ENCODE results near the gene SLC19A2. TPM values are rescaled to one million over a fixed set of nuclear protein-coding genes. Genes with fewer than 3 reads are reported as not detected.

Gene SLC19A2
- total RNA-seq, 1 experiment from 2014 or later: 13.2 TPM

DNA sequence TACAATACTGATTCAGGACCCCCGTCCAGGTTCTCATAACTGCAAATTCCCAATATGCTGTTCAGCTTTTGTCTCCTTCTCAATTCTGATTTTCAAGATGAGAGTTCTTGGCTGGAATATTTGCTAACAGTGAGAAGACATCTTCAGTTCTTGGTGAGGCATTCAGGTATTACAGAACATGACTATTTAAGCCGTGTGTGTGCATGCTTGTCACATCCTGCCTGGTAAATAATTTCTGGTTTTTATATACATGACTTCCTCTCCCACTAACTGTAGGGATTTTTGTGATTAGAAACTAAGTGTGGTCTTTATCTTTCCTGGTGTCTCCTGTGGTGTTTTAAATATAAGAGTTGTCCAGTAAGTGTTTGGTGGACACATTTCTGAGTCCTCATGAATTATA, 10.2 kb upstream of the SLC19A2 start:
- no peaks in the 10 kb centered on the region for H3K27me3 ChIP-seq (replicated peaks)
- H3K4me1 ChIP-seq (replicated peaks): no peaks in the 10 kb centered on the region
- H3K36me3 ChIP-seq: no peaks in the 10 kb centered on the region
- H3K9me3 ChIP-seq (replicated peaks): no peaks in the 10 kb centered on the region; the same call in 1 of the 2 replicates
- H3K4me3 ChIP-seq: no peak overlapping the region
- no peak for DNase-seq (ENCODE audit: low read depth in 1 of 2, low spot score in 2 of 2)
- no peak overlapping the region for H3K27ac ChIP-seq

DNA sequence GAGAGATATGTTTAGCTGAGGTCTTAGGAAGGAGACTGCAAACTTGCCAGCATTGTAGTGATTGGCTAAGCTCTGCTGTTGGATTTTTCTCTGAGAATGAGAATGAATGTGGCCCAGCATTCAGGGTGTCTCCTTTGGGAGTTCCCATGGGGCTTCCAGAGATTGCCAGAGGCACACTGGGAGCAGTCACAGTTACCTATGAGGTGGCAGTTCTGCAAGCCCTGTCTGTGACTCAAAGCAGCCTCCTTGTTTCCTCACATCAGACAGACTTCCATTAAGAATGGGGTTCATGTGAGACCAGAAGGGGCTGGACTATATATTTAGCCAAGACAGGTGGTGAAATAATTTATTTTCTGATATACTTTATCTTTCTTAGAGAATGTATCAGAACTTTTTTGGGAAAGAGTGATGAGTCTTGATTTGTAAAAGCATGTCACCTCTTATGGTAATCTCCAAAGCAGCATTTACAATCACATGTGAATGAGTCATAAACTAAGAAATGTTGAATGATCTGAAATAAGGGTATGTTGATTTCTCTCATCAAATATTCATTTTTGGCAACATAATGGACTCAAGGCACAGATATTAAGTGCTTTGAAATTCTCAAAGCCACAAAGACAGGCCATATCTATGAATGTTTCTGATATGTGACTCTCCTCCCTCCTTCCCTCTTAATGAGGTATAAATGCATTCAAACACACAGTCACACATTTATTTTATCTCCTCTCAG, 9.5 kb upstream of the SLC19A2 start:
- Histone ChIP-seq H3K4me1 (replicated peaks) (no peaks in the 10 kb centered on the region), H3K4me3 (no peak overlapping the region), H3K36me3 (no peaks in the 10 kb centered on the region), H3K27ac (no peak overlapping the region), H3K27me3 (replicated peaks) (no peaks in the 10 kb centered on the region), H3K9me3 (replicated peaks) (no peaks in the 10 kb centered on the region; the same call in 1 of the 2 replicates)
- DNase-seq (ENCODE audit: low read depth in 1 of 2, low spot score in 2 of 2): no peak

DNA sequence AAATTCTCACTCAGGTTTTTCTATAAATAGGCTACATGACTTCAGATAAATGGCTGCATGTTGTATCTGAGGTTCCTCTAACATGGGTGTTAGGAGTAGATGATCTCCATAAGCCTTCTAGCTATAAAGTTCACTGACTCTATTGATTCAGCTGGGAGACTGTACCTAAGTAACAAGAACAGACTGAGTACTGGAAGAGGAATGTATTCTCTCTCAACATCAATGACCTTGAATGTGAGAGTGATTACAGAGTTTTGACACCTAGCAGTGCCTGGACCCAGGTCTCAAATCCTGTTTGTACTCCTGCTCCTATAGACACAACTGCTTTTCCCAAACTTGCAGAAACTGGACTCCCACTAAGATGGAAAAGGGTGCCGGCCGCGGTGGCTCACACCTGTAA, 8.6 kb upstream of the SLC19A2 start:
- no peak for DNase-seq (ENCODE audit: low read depth in 1 of 2, low spot score in 2 of 2)
- H3K27me3 ChIP-seq (replicated peaks): no peaks in the 10 kb centered on the region

DNA sequence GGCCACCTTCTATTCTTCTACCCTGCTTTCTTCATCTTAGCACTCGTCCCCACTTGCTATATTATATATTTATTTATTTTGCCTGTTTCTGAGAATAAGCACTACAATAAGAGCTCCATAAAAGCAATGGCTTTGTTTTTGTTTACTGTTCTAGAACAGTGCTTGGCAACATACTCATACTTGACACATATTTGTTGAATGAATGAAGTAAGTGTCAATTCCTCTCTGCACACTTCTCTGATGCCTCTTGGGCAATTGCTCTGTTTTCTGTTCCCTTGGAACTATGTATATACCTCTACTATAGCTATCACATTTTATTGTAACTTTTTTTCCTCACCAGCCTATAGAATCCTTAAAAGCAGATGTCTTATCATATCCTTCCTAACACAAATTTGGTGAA, 7.5 kb upstream of the SLC19A2 start:
- H3K27ac ChIP-seq: no peak overlapping the region
- DNase-seq (ENCODE audit: low read depth in 1 of 2, low spot score in 2 of 2): no peak
- no peaks in the 10 kb centered on the region for H3K27me3 ChIP-seq (replicated peaks)
- H3K4me3 ChIP-seq: no peak overlapping the region
- H3K4me1 ChIP-seq (replicated peaks): no peaks in the 10 kb centered on the region; the same call in 1 of the 2 replicates
- no peaks in the 10 kb centered on the region for H3K9me3 ChIP-seq (replicated peaks)
- H3K36me3 ChIP-seq: no peaks in the 10 kb centered on the region

More for the DNA sequence above, 8.6 kb upstream of the SLC19A2 start:
- Histone ChIP-seq H3K27ac (no peak overlapping the region), H3K36me3 (no peaks in the 10 kb centered on the region), H3K9me3 (replicated peaks) (no peaks in the 10 kb centered on the region; the same call in 1 of the 2 replicates), H3K4me3 (no peak overlapping the region), H3K4me1 (replicated peaks) (no peaks in the 10 kb centered on the region)

DNA sequence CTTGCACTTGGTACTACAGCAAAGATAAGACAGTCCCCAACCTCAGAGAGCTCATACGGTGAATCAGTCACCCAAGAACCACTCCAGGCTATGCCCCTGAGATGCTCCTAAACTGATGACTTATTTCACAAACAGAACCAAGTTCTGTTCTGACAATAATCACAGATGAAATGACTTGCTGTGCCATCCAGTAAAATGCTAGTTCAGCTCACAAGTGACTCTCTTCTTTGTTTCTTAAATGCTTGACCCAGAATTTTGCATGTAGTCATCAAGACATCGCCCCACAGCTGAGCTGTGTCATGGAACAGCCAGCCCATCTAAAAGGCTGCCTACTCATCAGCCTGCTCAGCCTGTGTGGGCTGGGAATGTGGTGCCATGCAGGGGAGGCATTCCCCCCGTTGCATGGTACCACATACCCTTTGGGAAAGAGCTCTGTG, 6.1 kb upstream of the SLC19A2 start:
- Histone ChIP-seq H3K4me1 (replicated peaks) (peaks cover 14% of the 10 kb centered on the region), H3K36me3 (no peaks in the 10 kb centered on the region), H3K27me3 (replicated peaks) (no peaks in the 10 kb centered on the region), H3K27ac (no peak overlapping the region), H3K9me3 (replicated peaks) (no peaks in the 10 kb centered on the region), H3K4me3 (no peak overlapping the region)
- DNase-seq (ENCODE audit: low read depth in 1 of 2, low spot score in 2 of 2): no peak

DNA sequence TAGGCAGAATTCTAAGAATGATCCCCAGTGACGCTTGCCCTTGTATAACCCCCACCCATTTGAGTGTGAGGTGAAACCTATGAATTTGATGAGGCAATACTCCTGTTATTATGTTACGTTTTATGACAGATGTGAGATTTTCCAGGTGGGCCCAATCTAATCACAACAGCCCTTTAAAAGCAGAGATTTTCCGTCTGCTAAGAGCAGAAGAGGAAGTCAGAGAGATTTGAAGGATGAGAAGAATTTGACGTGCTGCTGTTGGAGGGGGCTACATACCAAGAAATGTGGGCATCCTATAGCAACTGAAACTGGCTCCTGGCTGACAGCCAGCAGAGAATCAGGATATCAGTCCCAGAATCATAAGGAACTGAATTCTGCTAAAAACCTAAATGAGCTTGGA, 2.4 kb upstream of the SLC19A2 start:
- Histone ChIP-seq H3K27me3 (replicated peaks) (no peaks in the 10 kb centered on the region), H3K9me3 (replicated peaks) (no peaks in the 10 kb centered on the region), H3K4me3 (no peak overlapping the region), H3K36me3 (peaks cover 4% of the 10 kb centered on the region; the same call in 1 of the 2 replicates), H3K27ac (no peak overlapping the region), H3K4me1 (replicated peaks) (peaks cover 36% of the 10 kb centered on the region)
- DNase-seq (ENCODE audit: low read depth in 1 of 2, low spot score in 2 of 2): no peak

DNA sequence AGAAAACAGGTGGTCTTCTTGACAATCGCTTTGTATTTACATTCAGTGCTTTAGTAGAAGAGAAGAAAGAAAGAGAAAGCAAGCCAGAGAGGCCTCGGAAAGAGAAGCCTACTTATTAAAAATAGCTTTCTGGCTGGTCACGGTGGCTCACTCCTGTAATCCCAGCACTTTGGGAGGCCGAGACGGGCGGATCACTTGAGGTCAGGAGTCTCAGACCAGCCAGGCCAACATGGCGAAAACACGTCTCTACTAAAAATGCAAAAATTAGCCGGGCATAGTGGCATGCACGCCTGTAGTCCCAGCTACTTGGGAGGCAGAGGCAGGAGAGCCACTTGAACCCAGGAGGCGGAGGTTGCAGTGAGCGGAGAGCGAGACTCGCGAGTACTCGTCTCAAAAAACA, 1.8 kb upstream of the SLC19A2 start:
- Histone ChIP-seq H3K4me3 (peak overlapping the region; percentile 3), H3K27ac (peak overlapping the region; percentile 87), H3K36me3 (peaks cover 4% of the 10 kb centered on the region; the same call in 1 of the 2 replicates), H3K4me1 (replicated peaks) (peaks cover 36% of the 10 kb centered on the region), H3K9me3 (replicated peaks) (no peaks in the 10 kb centered on the region), H3K27me3 (replicated peaks) (no peaks in the 10 kb centered on the region)
- DNase-seq (ENCODE audit: low read depth in 1 of 2, low spot score in 2 of 2): peak in 1 of 2 experiments; percentile 33

DNA sequence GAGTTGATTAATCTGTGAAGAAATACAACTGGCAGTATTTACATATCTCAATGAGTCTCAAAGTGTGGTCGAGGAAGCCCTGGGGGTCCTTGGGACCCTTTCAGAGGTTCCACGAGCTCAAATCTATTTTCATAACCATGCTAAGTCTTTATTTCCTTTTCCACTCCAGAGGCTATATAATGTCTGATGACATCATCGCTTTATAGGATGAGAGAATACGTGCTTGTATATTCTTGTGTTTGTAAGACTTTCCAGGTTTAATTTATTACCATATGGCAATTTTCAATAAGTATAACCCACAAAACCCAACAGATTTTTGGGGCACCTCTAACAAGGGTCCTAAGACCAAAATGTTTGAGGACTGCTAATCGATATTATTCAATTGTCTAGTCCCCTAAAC, 1.4 kb upstream of the SLC19A2 start:
- Histone ChIP-seq H3K27ac (peak overlapping the region; percentile 87), H3K9me3 (replicated peaks) (no peaks in the 10 kb centered on the region), H3K4me1 (replicated peaks) (peaks cover 36% of the 10 kb centered on the region), H3K27me3 (replicated peaks) (no peaks in the 10 kb centered on the region), H3K36me3 (peaks cover 4% of the 10 kb centered on the region; the same call in 1 of the 2 replicates), H3K4me3 (peak overlapping the region; percentile 73)
- peak in 1 of 2 experiments; percentile 25 for DNase-seq (ENCODE audit: low read depth in 1 of 2, low spot score in 2 of 2)

DNA sequence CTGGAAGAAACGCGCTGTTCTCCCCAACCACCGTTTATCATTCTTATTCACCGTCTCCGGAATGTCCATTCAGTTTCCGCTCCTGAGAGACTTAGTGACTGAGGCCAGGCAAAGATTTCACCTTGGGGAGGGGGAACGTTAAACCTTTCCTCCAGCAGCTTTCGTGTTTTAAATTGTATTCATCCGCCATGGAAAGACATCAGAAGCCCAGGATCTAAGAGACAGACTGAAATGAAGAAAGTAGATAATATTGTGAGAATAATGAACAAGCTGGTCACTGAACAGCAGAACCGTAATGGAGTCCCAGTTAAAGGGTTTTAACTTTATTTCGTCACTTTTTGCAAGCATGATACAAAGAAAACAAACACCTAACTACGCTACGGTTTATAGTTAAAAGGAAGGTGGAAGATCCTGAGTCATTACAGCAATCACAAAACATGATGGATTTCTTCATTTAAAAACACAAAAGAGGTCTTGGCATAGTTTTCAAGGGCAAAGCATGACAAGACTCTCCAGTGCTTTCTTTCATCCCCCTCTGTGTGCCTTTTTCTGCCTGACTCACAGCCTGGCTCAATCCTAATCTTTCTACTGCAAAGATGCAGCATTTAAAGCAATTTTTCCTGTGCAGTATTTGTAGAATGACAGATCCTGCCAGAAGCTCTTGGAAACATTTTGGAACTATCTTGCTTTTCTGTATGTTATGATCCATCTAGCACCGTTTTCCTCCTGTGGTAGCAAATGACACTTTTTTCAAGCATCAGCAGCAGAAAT, 722 bp upstream of the SLC19A2 start:
- Histone ChIP-seq H3K4me1 (replicated peaks) (peaks cover 36% of the 10 kb centered on the region), H3K4me3 (peak overlapping the region; percentile 73), H3K9me3 (replicated peaks) (no peaks in the 10 kb centered on the region), H3K27ac (peak overlapping the region; percentile 87), H3K36me3 (peaks cover 4% of the 10 kb centered on the region; the same call in 1 of the 2 replicates), H3K27me3 (replicated peaks) (no peaks in the 10 kb centered on the region)
- no peak for DNase-seq (ENCODE audit: low read depth in 1 of 2, low spot score in 2 of 2)

DNA sequence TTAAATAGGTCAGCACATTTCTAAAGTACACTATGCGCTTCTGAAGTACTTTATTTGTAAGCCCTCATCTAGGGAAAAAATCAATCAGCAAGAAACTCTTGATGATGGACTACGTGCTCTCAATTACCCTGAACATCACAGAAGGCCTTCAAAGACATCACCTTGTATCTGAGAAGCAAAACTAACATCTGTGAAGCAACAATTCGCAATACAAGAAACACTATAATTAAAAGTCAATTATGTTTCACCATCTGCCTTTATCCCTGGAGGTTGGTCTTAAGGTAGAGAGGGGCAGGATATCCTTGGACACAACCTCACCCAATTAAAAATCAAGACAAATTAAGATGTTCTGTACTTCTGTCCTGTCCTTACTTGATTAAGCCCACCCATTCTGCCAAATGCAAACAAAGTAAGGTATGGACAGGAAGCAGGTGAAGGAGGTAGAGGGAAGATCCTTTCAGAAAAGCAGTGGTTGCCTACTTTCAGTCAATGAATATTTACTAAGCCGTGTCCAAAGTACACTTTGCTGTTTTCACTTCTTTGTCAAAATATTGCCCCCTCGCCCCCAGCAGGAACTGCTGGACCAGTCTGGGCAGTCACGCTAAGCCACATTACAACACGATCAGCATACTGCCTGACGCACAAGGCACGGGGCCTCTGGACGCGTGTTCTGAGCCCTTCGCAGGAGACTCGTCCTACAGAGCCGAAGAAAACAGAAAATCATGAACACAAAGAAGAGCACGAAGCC, 887 bp downstream of the SLC19A2 start:
- no peak for DNase-seq (ENCODE audit: low read depth in 1 of 2, low spot score in 2 of 2)
- no peaks in the 10 kb centered on the region for H3K27me3 ChIP-seq (replicated peaks)
- H3K36me3 ChIP-seq: peaks cover 4% of the 10 kb centered on the region; the same call in 1 of the 2 replicates
- peak overlapping the region; percentile 87 for H3K27ac ChIP-seq
- H3K4me1 ChIP-seq (replicated peaks): peaks cover 36% of the 10 kb centered on the region
- no peaks in the 10 kb centered on the region for H3K9me3 ChIP-seq (replicated peaks)
- H3K4me3 ChIP-seq: peak overlapping the region; percentile 73

DNA sequence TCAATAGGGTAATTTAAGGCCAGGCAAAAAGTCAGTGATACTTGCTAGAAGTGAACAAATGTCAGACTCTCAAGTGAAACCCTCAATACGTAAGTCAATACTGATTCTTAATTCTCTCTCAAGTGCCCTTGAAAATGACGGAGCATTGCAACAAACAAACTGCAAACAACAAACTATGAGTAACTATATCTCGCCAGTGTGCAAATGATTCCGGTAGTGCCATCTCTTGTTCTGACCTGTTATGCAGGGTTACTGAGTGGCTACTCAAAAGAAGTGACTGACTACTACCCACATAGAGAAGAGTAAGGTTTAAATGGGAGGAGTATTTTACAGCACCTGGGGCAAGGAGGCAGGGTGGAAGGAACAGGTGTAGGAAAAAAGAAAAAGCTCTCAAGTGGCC, 1.6 kb downstream of the SLC19A2 start:
- Histone ChIP-seq H3K4me3 (no peak overlapping the region), H3K27me3 (replicated peaks) (no peaks in the 10 kb centered on the region), H3K36me3 (peaks cover 4% of the 10 kb centered on the region; the same call in 1 of the 2 replicates), H3K27ac (no peak overlapping the region), H3K9me3 (replicated peaks) (no peaks in the 10 kb centered on the region), H3K4me1 (replicated peaks) (peaks cover 36% of the 10 kb centered on the region)
- no peak for DNase-seq (ENCODE audit: low read depth in 1 of 2, low spot score in 2 of 2)

DNA sequence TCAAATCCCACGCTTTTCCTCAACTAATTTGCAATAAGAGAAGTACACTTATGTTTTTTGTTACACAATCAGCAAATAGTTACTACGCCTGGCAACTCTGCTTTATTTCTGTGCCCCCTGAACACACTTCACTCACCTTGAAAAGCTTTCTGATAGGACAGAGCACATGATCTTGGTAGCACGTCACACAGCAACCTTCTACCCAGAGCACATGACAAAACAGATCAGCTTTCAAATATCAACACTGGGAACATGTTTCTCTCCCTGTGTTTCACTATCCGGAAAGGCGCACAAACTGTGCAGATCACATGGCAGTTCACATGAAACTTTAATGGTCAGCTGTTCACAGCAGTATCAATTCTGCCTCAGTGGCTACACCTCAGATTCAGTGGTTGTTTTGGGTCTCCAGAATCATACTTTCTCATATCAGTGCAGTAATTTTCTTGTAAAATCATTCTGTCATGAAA, 2.2 kb downstream of the SLC19A2 start:
- no peaks in the 10 kb centered on the region for H3K9me3 ChIP-seq (replicated peaks)
- H3K36me3 ChIP-seq: peaks cover 4% of the 10 kb centered on the region; the same call in 1 of the 2 replicates
- H3K27me3 ChIP-seq (replicated peaks): no peaks in the 10 kb centered on the region
- no peak overlapping the region for H3K4me3 ChIP-seq
- H3K27ac ChIP-seq: no peak overlapping the region
- peaks cover 36% of the 10 kb centered on the region for H3K4me1 ChIP-seq (replicated peaks)
- DNase-seq (ENCODE audit: low read depth in 1 of 2, low spot score in 2 of 2): no peak

DNA sequence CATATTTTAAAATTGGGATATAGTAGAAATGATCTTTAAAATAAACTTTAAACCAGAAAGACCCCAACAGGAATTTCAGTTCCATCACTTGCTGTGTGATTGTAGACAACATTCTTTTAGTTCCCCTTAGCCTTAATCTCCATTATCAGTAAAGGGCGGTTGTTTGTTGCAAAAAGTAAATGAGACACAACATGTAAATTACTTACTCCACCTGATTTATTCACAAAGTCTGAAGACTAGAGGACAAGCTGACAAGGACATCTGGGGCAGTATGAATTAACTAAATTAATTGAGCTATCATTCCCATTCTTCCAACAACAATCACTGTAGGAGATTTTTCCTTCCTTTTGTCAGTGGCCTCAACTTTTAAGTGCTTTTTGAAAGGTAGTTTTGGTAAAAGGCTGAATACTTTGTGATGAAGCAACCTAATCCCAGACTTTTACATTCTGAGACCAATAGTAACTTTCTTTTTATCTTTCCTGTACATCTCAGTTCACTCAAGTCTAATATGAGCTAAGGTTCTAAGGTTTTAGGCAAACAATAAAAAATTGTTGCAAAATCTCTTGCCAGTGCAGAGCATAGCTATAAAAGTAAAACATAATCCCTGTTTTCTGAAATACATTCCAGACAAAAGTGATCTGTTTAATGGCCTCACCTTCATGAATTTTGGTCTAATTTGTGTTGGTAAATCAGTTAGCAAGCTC, 6.2 kb downstream of the SLC19A2 start:
- Histone ChIP-seq H3K36me3 (peaks cover 2% of the 10 kb centered on the region; the same call in 1 of the 2 replicates), H3K27ac (no peak overlapping the region), H3K9me3 (replicated peaks) (no peaks in the 10 kb centered on the region), H3K27me3 (replicated peaks) (no peaks in the 10 kb centered on the region), H3K4me1 (replicated peaks) (peaks cover 32% of the 10 kb centered on the region), H3K4me3 (no peak overlapping the region)
- DNase-seq (ENCODE audit: low read depth in 1 of 2, low spot score in 2 of 2): no peak

All from SJSA1 (cell line).